Measurements from ENCODE around the gene PIK3R1.

Gene PIK3R1

GRCh38 chr5:68288707-68289134, 73.2 kb downstream of the PIK3R1 start:
- no peak for TF ChIP-seq ZFX (IDR thresholded peaks at IDR 0.05)
- TF ChIP-seq CTCF (conservative IDR thresholded peaks at IDR 0.05): no peak
- H3K27ac ChIP-seq: peak overlapping the region; percentile 97

GRCh38 chr5:68289498-68289897, 73.9 kb downstream of the PIK3R1 start:
- H3K27ac ChIP-seq: no peak overlapping the region
- no peak for TF ChIP-seq CTCF (conservative IDR thresholded peaks at IDR 0.05)
- TF ChIP-seq ZFX (IDR thresholded peaks at IDR 0.05): no peak

GRCh38 chr5:68290260-68290674, 74.7 kb downstream of the PIK3R1 start:
- no peak overlapping the region for H3K27ac ChIP-seq
- TF ChIP-seq ZFX (IDR thresholded peaks at IDR 0.05) (no peak), CTCF (conservative IDR thresholded peaks at IDR 0.05) (no peak)

- TF ChIP-seq ZFX (IDR thresholded peaks at IDR 0.05) (no peak), CTCF (conservative IDR thresholded peaks at IDR 0.05) (no peak)
Observed at GRCh38 chr5:68290847-68291246, 75.3 kb downstream of the PIK3R1 start.

GRCh38 chr5:68292316-68292715, 76.8 kb downstream of the PIK3R1 start:
- no peak for TF ChIP-seq ZFX (IDR thresholded peaks at IDR 0.05)
- TF ChIP-seq CTCF (conservative IDR thresholded peaks at IDR 0.05): no peak
- H3K27ac ChIP-seq: no peak overlapping the region

More at GRCh38 chr5:68290847-68291246, 75.3 kb downstream of the PIK3R1 start:
- H3K27ac ChIP-seq: no peak overlapping the region

- peak overlapping the region; percentile 69 for H3K27ac ChIP-seq
- no peak for TF ChIP-seq CTCF (conservative IDR thresholded peaks at IDR 0.05)
- no peak for TF ChIP-seq ZFX (IDR thresholded peaks at IDR 0.05)
Observed at GRCh38 chr5:68295772-68296171, 80.2 kb downstream of the PIK3R1 start.

GRCh38 chr5:68296895-68297294, 81.3 kb downstream of the PIK3R1 start:
- TF ChIP-seq ZFX (IDR thresholded peaks at IDR 0.05) (no peak), CTCF (conservative IDR thresholded peaks at IDR 0.05) (no peak)
- no peak overlapping the region for H3K27ac ChIP-seq
